Duodenal mucosa (tissue), 2 donors: ENCODE results near the gene CLHC1.
"Not testable (repeated sequence)": the region's sequence is repeated elsewhere in the genome, so short reads cannot be mapped to it uniquely, and the experiment has no call there.

Source experiments
- H3K27ac ChIP-seq: one replicate; pipeline ENCODE4 v1.7.0; 2013; ENCODE audit warnings: low read depth, low read length
- H3K27me3 ChIP-seq, 2 donors: one replicate each; pipeline ENCODE4 v1.7.0; 2013; ENCODE audit warnings: low read length in 2 of 2, control low read depth in 1 of 2; ENCODE audit not compliant: insufficient read depth in 2 of 2, control insufficient read depth in 1 of 2
- H3K36me3 ChIP-seq, 2 donors: one replicate each; pipeline ENCODE4 v1.7.0; 2013; ENCODE audit warnings: low read length in 2 of 2, control low read depth in 1 of 2; ENCODE audit not compliant: insufficient read depth in 2 of 2, control insufficient read depth in 1 of 2
- H3K4me1 ChIP-seq, 2 donors: one replicate each; pipeline ENCODE4 v1.7.0; 2013; ENCODE audit warnings: low read length in 2 of 2, control low read depth in 1 of 2; ENCODE audit not compliant: insufficient read depth in 2 of 2, control insufficient read depth in 1 of 2
- H3K4me3 ChIP-seq, 2 donors: one replicate each; pipeline ENCODE4 v1.7.0; 2013; ENCODE audit warnings: low read length in 2 of 2, low read depth in 1 of 2
- H3K9ac ChIP-seq, 2 donors: one replicate each; pipeline ENCODE4 v1.7.0; 2013; ENCODE audit warnings: low read length in 2 of 2, low read depth in 1 of 2
- H3K9me3 ChIP-seq, 2 donors: one replicate each; pipeline ENCODE4 v1.7.0; 2013; ENCODE audit warnings: low read length in 2 of 2, control low read depth in 1 of 2; ENCODE audit not compliant: control insufficient read depth in 1 of 2

CLHC1 gene

GRCh38 chr2:55232084-55232862 lies at the start of gene CLHC1, which contains the start of gene RPS27A:
Gene CLHC1 (minus strand): TSS chr2:55232293. CDS start chr2:55222411, 9,882 bp downstream.
Gene RPS27A (plus strand): TSS chr2:55232688. CDS start chr2:55232825, 137 bp downstream.
- Histone ChIP-seq H3K9me3 (no peaks in the 10 kb centered on the region), H3K27ac (peak within 1 kb of the TSS; percentile 88), H3K4me3 (peak within 1 kb of the TSS; percentile 95 to 96), H3K4me1 (peaks cover 22% of the 10 kb centered on the region in 2 donors), H3K27me3 (no peaks in the 10 kb centered on the region), H3K9ac (peak within 1 kb of the TSS; percentile 91 to 99), H3K36me3 (peaks cover 22 to 34% of the 10 kb centered on the region in 2 donors)

DNA sequence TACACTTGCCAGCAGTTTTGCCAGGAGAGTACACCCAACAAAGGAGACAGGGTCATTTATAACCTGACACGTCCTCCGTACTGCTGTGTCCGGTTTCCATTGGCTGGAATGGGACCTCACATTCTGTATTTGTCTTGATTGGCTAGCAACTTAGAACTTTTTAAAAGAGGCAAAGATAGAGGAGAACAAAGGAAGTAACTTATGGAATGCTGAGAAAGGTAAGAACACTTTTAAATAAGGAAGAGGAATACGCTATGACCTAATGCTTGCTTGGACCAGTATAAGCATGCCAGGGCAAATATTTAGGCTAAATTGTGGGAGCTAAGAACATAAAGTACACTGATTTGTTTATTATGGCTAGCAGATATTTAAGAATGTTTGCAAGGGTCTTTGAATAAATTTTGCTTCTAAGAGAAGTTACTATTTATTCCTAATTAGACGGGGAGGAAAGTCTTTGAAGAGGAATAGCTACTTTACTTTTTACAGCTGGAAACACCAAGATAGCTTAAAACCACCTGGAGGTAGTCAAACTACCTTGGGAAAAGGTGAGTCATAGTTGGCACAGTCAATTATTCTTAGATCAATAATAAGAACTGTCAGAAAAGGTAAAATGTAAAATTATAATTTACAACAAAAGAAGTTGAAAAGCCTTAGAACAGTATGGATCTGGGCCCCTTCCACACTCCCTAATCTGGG lies 48.9 kb upstream of the CLHC1 start:
- H3K27ac ChIP-seq: not testable (repeated sequence)

GRCh38 chr2:55279859-55280424 lies 47.8 kb upstream of the CLHC1 start:
- H3K4me1 ChIP-seq, H3K4me3 ChIP-seq, H3K9me3 ChIP-seq, H3K27me3 ChIP-seq, H3K36me3 ChIP-seq, H3K9ac ChIP-seq, H3K27ac ChIP-seq: not testable (repeated sequence)

More for the DNA sequence above, 48.9 kb upstream of the CLHC1 start:
- H3K9ac ChIP-seq, H3K36me3 ChIP-seq, H3K27me3 ChIP-seq, H3K9me3 ChIP-seq, H3K4me1 ChIP-seq, H3K4me3 ChIP-seq: not testable (repeated sequence)

DNA sequence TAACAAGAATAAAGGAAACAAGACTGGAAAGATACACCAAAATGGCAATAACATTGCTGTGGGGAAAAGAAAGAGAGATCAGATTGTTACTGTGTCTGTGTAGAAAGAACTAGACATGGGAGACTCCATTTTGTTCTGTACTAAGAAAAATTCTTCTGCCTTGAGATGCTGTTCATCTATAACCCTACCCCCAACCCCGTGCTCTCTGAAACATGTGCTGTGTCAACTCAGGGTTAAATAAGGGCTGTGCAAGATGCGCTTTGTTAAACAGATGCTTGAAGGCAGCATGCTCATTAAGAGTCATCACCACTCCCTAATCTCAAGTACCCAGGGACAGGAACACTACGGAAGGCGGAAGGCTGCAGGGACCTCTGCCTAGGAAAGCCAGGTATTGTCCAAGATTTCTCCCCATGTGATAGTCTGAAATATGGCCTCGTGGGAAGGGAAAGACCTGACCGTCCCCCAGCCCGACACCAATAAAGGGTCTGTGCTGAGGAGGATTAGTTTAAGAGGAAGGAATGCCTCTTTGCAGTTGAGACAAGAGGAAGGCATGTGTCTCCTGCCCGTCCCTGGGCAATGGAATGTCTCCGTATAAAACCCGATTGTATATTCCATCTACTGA lies 47.2 kb upstream of the CLHC1 start:
- H3K9me3 ChIP-seq, H3K4me1 ChIP-seq, H3K27me3 ChIP-seq, H3K4me3 ChIP-seq, H3K36me3 ChIP-seq, H3K27ac ChIP-seq, H3K9ac ChIP-seq: not testable (repeated sequence)

DNA sequence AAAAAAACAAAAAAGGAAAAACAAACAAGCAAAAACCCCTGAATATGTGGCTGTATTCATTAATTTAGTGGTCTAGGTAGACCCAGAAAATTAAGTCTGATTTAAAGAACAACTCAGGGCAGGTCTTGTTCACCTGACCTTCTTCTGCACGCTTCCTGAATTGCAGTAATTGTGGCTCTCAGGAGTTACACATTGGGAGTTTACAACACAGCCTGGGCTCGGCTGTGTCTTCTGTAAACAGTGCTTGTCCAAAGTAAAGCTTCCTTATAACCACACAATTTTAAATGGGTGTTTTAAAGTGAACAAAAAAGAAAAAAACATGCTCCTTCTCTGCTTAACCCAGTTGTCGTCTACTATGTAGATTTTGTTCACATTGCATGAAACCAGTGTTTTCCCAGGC lies 45.2 kb upstream of the CLHC1 start:
- H3K27ac ChIP-seq: no peak overlapping the region
- no peaks in the 10 kb centered on the region for H3K4me1 ChIP-seq
- no peaks in the 10 kb centered on the region for H3K9me3 ChIP-seq
- no peak overlapping the region for H3K4me3 ChIP-seq
- no peaks in the 10 kb centered on the region for H3K27me3 ChIP-seq
- H3K9ac ChIP-seq: no peak overlapping the region
- H3K36me3 ChIP-seq: no peaks in the 10 kb centered on the region

- H3K36me3 ChIP-seq: not testable (repeated sequence)
Observed at GRCh38 chr2:55274346-55274745, 42.3 kb upstream of the CLHC1 start.

DNA sequence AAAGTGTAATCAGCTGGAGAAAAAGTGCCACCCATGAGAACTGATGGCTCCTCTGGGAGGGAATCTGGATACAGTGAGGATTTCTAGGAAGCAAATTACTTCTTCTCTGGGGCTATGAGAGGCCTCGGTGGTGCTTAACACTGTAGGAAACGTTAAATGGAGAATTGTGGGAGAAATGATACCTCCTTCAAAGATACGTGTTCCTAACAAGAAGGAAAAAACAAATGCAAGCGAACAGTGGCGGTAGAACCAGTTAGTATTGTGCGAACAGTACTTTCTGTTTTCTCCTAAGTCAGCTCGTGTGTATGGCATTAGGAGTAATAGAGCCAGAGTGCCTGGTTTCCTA lies 37.5 kb upstream of the CLHC1 start:
- peak overlapping the region; percentile 81 to 94 for H3K9ac ChIP-seq

More at GRCh38 chr2:55274346-55274745, 42.3 kb upstream of the CLHC1 start:
- H3K4me3 ChIP-seq, H3K27ac ChIP-seq, H3K9me3 ChIP-seq, H3K4me1 ChIP-seq, H3K9ac ChIP-seq, H3K27me3 ChIP-seq: not testable (repeated sequence)

DNA sequence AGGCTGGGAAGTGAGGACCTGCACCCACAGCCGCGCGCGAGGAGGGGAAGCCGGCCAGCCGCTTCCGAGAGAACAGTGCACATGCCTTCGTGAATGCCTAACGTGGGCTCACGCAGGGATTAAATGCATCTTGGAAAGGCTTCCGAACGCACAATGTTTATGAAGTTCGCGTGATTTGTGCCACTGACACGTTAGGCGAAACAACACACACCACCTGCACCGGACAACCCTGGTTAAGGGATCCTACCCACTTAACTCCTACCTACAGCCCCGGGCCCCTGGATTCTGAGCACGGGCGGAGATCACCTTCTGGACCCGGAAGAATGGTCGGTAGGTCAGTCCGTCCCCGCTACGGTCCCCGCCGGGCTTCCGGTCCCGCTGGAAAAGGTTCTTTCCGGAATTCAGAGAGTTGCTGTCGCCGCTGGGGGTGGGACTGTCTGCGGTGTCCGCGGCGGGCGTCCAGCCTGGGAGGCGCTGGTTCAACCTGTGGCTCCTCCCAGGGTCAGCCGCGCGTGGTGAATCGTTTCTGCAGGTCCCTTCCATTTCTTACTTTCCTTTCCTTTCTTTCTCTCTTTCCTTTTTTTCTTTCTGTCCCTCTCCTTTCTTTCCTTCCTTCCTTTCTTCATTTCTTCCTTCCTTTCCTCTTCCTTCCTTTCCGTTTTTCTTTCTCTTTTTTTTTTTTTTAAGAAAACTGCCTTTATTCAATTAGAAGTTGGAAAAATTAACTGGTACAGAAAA lies 37.0 kb upstream of the CLHC1 start, which contains the start of gene MTIF2:
Gene MTIF2 (minus strand): TSS at position 325 of the 738 bp plus-strand sequence. CDS start 5,373 bp downstream, outside the sequence.
- Histone ChIP-seq H3K27ac (peak within 1 kb of the TSS; percentile 82), H3K4me1 (peaks cover 4 to 12% of the 10 kb centered on the region in 2 donors), H3K4me3 (peak within 1 kb of the TSS; percentile 79 to 93), H3K9me3 (no peaks in the 10 kb centered on the region), H3K9ac (peak within 1 kb of the TSS; percentile 81 to 94), H3K36me3 (peaks cover 0 to 17% of the 10 kb centered on the region in 2 donors), H3K27me3 (no peaks in the 10 kb centered on the region)

More for the DNA sequence above, 37.5 kb upstream of the CLHC1 start:
- no peaks in the 10 kb centered on the region for H3K9me3 ChIP-seq
- peaks cover 0 to 11% of the 10 kb centered on the region in 2 donors for H3K36me3 ChIP-seq
- H3K4me3 ChIP-seq: peak overlapping the region; percentile 79 to 93
- H3K27me3 ChIP-seq: no peaks in the 10 kb centered on the region
- peak overlapping the region; percentile 82 for H3K27ac ChIP-seq
- H3K4me1 ChIP-seq: peaks cover 4 to 12% of the 10 kb centered on the region in 2 donors

DNA sequence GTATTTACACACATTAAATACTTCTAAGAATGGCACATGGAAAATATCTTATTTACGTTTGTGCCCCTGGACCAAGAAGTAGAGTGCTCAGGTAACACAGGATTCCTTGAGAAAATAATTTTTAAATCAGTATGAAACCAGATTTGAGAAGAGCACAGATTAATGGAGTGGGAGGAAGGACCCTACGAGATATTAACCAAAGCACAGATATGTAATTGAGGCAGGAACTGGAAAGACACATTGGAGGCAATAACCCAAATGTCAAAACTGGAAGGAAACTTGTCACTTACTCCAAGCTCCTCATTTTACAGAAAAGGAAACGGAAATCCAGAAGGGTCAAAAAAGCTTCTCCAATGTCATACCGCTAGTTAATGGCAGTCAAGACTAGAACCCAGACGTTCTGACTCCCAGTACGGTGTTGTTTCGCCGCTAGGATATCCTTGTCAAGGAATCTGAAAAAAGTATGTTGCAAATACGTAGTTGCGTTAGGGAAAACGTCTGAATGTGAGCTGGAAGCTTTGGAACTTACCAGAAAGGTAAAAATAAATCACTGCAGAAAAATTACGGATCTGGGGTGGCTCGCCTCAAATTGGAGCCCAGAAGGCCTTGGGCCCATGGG lies 36.3 kb upstream of the CLHC1 start:
- Histone ChIP-seq H3K36me3 (peaks cover 0 to 23% of the 10 kb centered on the region in 2 donors), H3K9me3 (no peaks in the 10 kb centered on the region), H3K4me3 (peak overlapping the region; percentile 79 to 93), H3K4me1 (peaks cover 4 to 12% of the 10 kb centered on the region in 2 donors), H3K27me3 (no peaks in the 10 kb centered on the region), H3K9ac (peak overlapping the region; percentile 81 to 94), H3K27ac (peak overlapping the region; percentile 82)
